ENCODE measurements around the gene USP22. TPM values are rescaled to one million over a fixed set of nuclear protein-coding genes. Genes with fewer than 3 reads are reported as not detected.

USP22 gene
- total RNA-seq, 1 experiment from 2014 or later = 224 TPM

DNA sequence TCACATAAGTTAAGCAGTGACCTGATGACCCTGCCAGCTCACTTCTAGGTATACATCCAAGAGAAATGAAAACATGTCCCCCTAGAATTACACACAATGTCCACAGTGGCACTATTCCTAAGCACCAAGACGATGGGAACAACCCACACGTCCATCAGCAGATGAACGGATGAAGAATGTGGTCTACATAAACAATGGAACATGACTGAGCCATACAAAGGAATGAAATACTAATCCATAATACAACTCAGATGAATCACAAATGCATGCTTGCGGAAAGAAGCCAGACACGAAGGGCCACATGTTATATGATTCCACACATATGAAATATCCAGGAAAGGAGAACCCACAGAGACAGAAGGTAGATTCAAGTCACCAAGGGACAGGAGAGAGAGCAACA is 17.4 kb downstream of the USP22 start:
- ChIA-PET POLR2A (no interaction called here), CTCF (no interaction called here)
- no peak for ATAC-seq
- no peak overlapping the region for H3K4me3 ChIP-seq (ENCODE audit: low read depth in 2 of 2, low read length in 2 of 2)
- in situ Hi-C loops (cut with HindIII; ENCODE audit: low pct_unique_long_range_greater_than_20kb, low sequenced_read_pairs) = no loop called here
- peaks cover 24% of the 10 kb centered on the region for H3K36me3 ChIP-seq (ENCODE audit: control insufficient read depth, insufficient read depth, low read length)
- no peaks in the 10 kb centered on the region for H3K9me3 ChIP-seq (ENCODE audit: control insufficient read depth, insufficient read depth, low read depth, low read length)
- TF ChIP-seq TCF7L2 (IDR thresholded peaks at IDR 0.05; ENCODE audit: low read depth, low read length) = no peak
- TF ChIP-seq POLR2AphosphoS5 (IDR thresholded peaks at IDR 0.05; ENCODE audit: low read depth, low read length) = no peak
- TF ChIP-seq, protein P1, sequence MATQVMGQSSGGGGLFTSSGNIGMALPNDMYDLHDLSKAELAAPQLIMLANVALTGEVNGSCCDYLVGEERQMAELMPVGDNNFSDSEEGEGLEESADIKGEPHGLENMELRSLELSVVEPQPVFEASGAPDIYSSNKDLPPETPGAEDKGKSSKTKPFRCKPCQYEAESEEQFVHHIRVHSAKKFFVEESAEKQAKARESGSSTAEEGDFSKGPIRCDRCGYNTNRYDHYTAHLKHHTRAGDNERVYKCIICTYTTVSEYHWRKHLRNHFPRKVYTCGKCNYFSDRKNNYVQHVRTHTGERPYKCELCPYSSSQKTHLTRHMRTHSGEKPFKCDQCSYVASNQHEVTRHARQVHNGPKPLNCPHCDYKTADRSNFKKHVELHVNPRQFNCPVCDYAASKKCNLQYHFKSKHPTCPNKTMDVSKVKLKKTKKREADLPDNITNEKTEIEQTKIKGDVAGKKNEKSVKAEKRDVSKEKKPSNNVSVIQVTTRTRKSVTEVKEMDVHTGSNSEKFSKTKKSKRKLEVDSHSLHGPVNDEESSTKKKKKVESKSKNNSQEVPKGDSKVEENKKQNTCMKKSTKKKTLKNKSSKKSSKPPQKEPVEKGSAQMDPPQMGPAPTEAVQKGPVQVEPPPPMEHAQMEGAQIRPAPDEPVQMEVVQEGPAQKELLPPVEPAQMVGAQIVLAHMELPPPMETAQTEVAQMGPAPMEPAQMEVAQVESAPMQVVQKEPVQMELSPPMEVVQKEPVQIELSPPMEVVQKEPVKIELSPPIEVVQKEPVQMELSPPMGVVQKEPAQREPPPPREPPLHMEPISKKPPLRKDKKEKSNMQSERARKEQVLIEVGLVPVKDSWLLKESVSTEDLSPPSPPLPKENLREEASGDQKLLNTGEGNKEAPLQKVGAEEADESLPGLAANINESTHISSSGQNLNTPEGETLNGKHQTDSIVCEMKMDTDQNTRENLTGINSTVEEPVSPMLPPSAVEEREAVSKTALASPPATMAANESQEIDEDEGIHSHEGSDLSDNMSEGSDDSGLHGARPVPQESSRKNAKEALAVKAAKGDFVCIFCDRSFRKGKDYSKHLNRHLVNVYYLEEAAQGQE (IDR thresholded peaks at IDR 0.05; ENCODE audit: insufficient read depth in 1 of 2, low read depth in 2 of 2, low read length in 1 of 2) = no peak
- TF ChIP-seq SIN3A (IDR thresholded peaks at IDR 0.05; ENCODE audit: borderline replicate concordance, insufficient read depth, low read depth, low read length) = no peak
- TF ChIP-seq, protein P2, sequence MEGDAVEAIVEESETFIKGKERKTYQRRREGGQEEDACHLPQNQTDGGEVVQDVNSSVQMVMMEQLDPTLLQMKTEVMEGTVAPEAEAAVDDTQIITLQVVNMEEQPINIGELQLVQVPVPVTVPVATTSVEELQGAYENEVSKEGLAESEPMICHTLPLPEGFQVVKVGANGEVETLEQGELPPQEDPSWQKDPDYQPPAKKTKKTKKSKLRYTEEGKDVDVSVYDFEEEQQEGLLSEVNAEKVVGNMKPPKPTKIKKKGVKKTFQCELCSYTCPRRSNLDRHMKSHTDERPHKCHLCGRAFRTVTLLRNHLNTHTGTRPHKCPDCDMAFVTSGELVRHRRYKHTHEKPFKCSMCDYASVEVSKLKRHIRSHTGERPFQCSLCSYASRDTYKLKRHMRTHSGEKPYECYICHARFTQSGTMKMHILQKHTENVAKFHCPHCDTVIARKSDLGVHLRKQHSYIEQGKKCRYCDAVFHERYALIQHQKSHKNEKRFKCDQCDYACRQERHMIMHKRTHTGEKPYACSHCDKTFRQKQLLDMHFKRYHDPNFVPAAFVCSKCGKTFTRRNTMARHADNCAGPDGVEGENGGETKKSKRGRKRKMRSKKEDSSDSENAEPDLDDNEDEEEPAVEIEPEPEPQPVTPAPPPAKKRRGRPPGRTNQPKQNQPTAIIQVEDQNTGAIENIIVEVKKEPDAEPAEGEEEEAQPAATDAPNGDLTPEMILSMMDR (IDR thresholded peaks at IDR 0.05) = no peak
- peaks cover 7% of the 10 kb centered on the region for H3K4me1 ChIP-seq (ENCODE audit: control insufficient read depth, insufficient read depth, low read length)
- intact Hi-C loops (cut with micrococcal nuclease; ENCODE audit: unreplicated experiment) = no loop called here
- no peak for DNase-seq (ENCODE audit: low read depth, low spot score)
- H3K27ac ChIP-seq (ENCODE audit: low read length) = no peak overlapping the region
- BruUV-seq (replicated peaks) = no TSS peak
- no peaks in the 10 kb centered on the region for H3K27me3 ChIP-seq (ENCODE audit: control insufficient read depth, insufficient read depth, low read length)

DNA sequence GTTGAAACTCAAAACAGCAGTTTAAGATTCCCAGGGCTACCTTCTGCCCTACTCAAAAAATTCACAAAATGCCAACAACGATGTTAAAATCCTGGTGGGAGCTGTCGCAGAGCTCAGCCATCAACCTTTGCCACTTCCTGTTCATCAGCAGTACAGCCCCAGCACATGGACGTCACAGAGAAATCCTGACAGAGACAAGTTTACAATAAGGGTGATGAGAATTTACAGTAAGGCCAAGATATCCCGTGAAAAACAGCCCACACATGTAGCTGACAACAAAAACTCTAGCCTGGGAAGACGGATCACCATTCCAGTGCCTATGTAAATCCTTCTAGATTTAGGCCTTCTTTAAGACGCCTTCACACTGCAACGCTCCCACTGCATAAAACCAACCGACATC is 18.8 kb downstream of the USP22 start:
- intact Hi-C loops (cut with micrococcal nuclease; ENCODE audit: unreplicated experiment) = no loop called here
- Histone ChIP-seq H3K36me3 (ENCODE audit: control insufficient read depth, insufficient read depth, low read length) (peaks cover 33% of the 10 kb centered on the region), H3K4me1 (ENCODE audit: control insufficient read depth, insufficient read depth, low read length) (peaks cover 4% of the 10 kb centered on the region; the same call in 1 of the 2 replicates), H3K9me3 (ENCODE audit: control insufficient read depth, insufficient read depth, low read depth, low read length) (no peaks in the 10 kb centered on the region), H3K27me3 (ENCODE audit: control insufficient read depth, insufficient read depth, low read length) (no peaks in the 10 kb centered on the region), H3K27ac (ENCODE audit: low read length) (no peak overlapping the region), H3K4me3 (ENCODE audit: low read depth in 2 of 2, low read length in 2 of 2) (no peak overlapping the region)
- TF ChIP-seq, protein P1 (IDR thresholded peaks at IDR 0.05; ENCODE audit: insufficient read depth in 1 of 2, low read depth in 2 of 2, low read length in 1 of 2) = no peak
- TF ChIP-seq TCF7L2 (IDR thresholded peaks at IDR 0.05; ENCODE audit: low read depth, low read length) = no peak
- TF ChIP-seq, protein P2 (IDR thresholded peaks at IDR 0.05) = no peak
- TF ChIP-seq POLR2AphosphoS5 (IDR thresholded peaks at IDR 0.05; ENCODE audit: low read depth, low read length) = no peak
- TF ChIP-seq SIN3A (IDR thresholded peaks at IDR 0.05; ENCODE audit: borderline replicate concordance, insufficient read depth, low read depth, low read length) = no peak
- CTCF ChIA-PET = no interaction called here
- DNase-seq (ENCODE audit: low read depth, low spot score) (no peak), ATAC-seq (no peak)
- no TSS peak for BruUV-seq (replicated peaks)
- in situ Hi-C loops (cut with HindIII; ENCODE audit: low pct_unique_long_range_greater_than_20kb, low sequenced_read_pairs) = no loop called here
- POLR2A ChIA-PET = interaction anchor here (0.6 kb wide), 1 partner anchor 489 kb away, joined by 4 read pairs; no protein-coding TSS in a partner anchor
